Colonic mucosa (tissue), 4 donors: Measurements from ENCODE around the gene NOL4L. TPM values are rescaled to one million over a fixed set of nuclear protein-coding genes. Genes with fewer than 3 reads are reported as not detected.
"Not testable (repeated sequence)": the region's sequence is repeated elsewhere in the genome, so short reads cannot be mapped to it uniquely, and the experiment has no call there.

Source experiments
- DNase-seq: peaks from one replicate; pipeline ENCODE4 v3.0.0-alpha.2; 2020
- H3K27ac ChIP-seq: fragments of 200-600 bp; one replicate; pipeline ENCODE4 v1.8.0; 2021
- H3K27me3 ChIP-seq: fragments of 200-600 bp; one replicate; pipeline ENCODE4 v1.8.0; 2021
- H3K36me3 ChIP-seq: fragments of 200-600 bp; one replicate; pipeline ENCODE4 v1.8.0; 2021
- H3K4me1 ChIP-seq: fragments of 200-600 bp; one replicate; pipeline ENCODE4 v1.8.0; 2021; ENCODE audit warnings: mild to moderate bottlenecking
- H3K4me3 ChIP-seq: fragments of 200-600 bp; one replicate; pipeline ENCODE4 v1.8.0; 2021
- H3K9ac ChIP-seq, 2 donors: one replicate each; pipeline ENCODE4 v1.7.0; 2013; ENCODE audit warnings: control low read depth in 2 of 2, low read depth in 2 of 2, low read length in 2 of 2
- H3K9me3 ChIP-seq: fragments of 200-600 bp; one replicate; pipeline ENCODE4 v1.8.0; 2021
- CTCF ChIP-seq: fragments of 200-600 bp; IDR thresholded peaks from one replicate; pipeline ENCODE4 v1.8.0; 2022; ENCODE audit warnings: antibody characterized with exemption, mild to moderate bottlenecking
- intact Hi-C: fragments of 100-400 bp; cut with DNase I; formaldehyde crosslinking; loops from one replicate; pipeline ENCODE4 v1.14.1; 2022
- total RNA-seq, 2 donors: library from RNA; stranded (reverse); fragmentation: NEBNext Ultra II Directional in 1 of 2; extraction: Animal tissue kit (Norgen Biotek cat#: 25700) in 1 of 2; gene quantifications; one replicate each; pipeline ENCODE4 v1.2.1, GENCODE V29; 2021
- donor health status: healthy.
- donor health status: DM: no; HTN: no; CAD: no.
- donor health status: DM: no; HTN: no; CAD: no.

The NOL4L gene
- total RNA-seq, 2 donors from 2014 or later = 54.2 to 58.0 TPM

GRCh38 chr20:32416206-32416605 is 168.9 kb downstream of the NOL4L start:
- H3K27me3 ChIP-seq = no peaks in the 10 kb centered on the region
- no peaks in the 10 kb centered on the region for H3K4me1 ChIP-seq
- no peaks in the 10 kb centered on the region for H3K9me3 ChIP-seq
- no peaks in the 10 kb centered on the region for H3K36me3 ChIP-seq
- no peak for TF ChIP-seq CTCF
- no peak overlapping the region for H3K9ac ChIP-seq
- DNase-seq = no peak
- no peak overlapping the region for H3K27ac ChIP-seq
- H3K4me3 ChIP-seq = no peak overlapping the region
- intact Hi-C loops = no loop called here

GRCh38 chr20:32415494-32415893 is 169.6 kb downstream of the NOL4L start:
- no peaks in the 10 kb centered on the region for H3K9me3 ChIP-seq
- H3K9ac ChIP-seq = no peak overlapping the region
- no peak overlapping the region for H3K4me3 ChIP-seq
- no peak for TF ChIP-seq CTCF
- H3K27me3 ChIP-seq = no peaks in the 10 kb centered on the region
- H3K36me3 ChIP-seq = no peaks in the 10 kb centered on the region
- H3K4me1 ChIP-seq = no peaks in the 10 kb centered on the region
- no peak overlapping the region for H3K27ac ChIP-seq
- intact Hi-C loops = no loop called here
- DNase-seq = no peak

- Histone ChIP-seq H3K9ac (no peak overlapping the region), H3K27me3 (no peaks in the 10 kb centered on the region), H3K4me3 (no peak overlapping the region), H3K9me3 (no peaks in the 10 kb centered on the region), H3K36me3 (no peaks in the 10 kb centered on the region), H3K27ac (no peak overlapping the region), H3K4me1 (no peaks in the 10 kb centered on the region)
- intact Hi-C loops = no loop called here
- TF ChIP-seq CTCF = no peak
- no peak for DNase-seq
Observed at GRCh38 chr20:32411955-32412706, 173.0 kb downstream of the NOL4L start.

GRCh38 chr20:32407131-32407750 is 177.9 kb downstream of the NOL4L start:
- H3K27ac ChIP-seq, H3K9ac ChIP-seq, H3K9me3 ChIP-seq, H3K36me3 ChIP-seq, H3K4me1 ChIP-seq, DNase-seq, H3K4me3 ChIP-seq, H3K27me3 ChIP-seq, intact Hi-C loops: not testable (repeated sequence)

- H3K9ac ChIP-seq = no peak overlapping the region
- H3K27me3 ChIP-seq = no peaks in the 10 kb centered on the region
- no peaks in the 10 kb centered on the region for H3K4me1 ChIP-seq
- DNase-seq = no peak
- no peaks in the 10 kb centered on the region for H3K36me3 ChIP-seq
- H3K4me3 ChIP-seq = no peak overlapping the region
- no peak for TF ChIP-seq CTCF
- H3K9me3 ChIP-seq = no peaks in the 10 kb centered on the region
- intact Hi-C loops = no loop called here
- H3K27ac ChIP-seq = no peak overlapping the region
Observed at GRCh38 chr20:32406701-32407100, 178.4 kb downstream of the NOL4L start.

GRCh38 chr20:32404017-32404416 is 181.1 kb downstream of the NOL4L start:
- Histone ChIP-seq H3K4me1 (no peaks in the 10 kb centered on the region), H3K9me3 (no peaks in the 10 kb centered on the region), H3K27ac (no peak overlapping the region), H3K4me3 (no peak overlapping the region), H3K27me3 (no peaks in the 10 kb centered on the region), H3K9ac (no peak overlapping the region), H3K36me3 (no peaks in the 10 kb centered on the region)
- intact Hi-C loops = no loop called here
- no peak for DNase-seq
- TF ChIP-seq CTCF = no peak
